ENCODE results near the gene RNF4. TPM values are rescaled to one million over a fixed set of nuclear protein-coding genes. Genes with fewer than 3 reads are reported as not detected.

Gene RNF4
- total and polyA plus RNA-seq, 10 of the 15 experiments (the other 5 are each of a cell fraction or from before 2014, with no cell fraction given): 34.9 to 145 (median 76.1) TPM

GRCh38 chr4:2442175-2442993 is 26.5 kb upstream of the RNF4 start:
- ATAC-seq: no peak; the same call in 2 of the 3 replicates
- no peak for DNase-seq (ENCODE audit: low read depth, low spot score)
- POLR2A ChIA-PET: interaction anchor here (0.5 to 0.6 kb wide), 4 partner anchors 52 to 389 kb away, joined by 3 to 5 read pairs (median 3); no protein-coding TSS in a partner anchor

DNA sequence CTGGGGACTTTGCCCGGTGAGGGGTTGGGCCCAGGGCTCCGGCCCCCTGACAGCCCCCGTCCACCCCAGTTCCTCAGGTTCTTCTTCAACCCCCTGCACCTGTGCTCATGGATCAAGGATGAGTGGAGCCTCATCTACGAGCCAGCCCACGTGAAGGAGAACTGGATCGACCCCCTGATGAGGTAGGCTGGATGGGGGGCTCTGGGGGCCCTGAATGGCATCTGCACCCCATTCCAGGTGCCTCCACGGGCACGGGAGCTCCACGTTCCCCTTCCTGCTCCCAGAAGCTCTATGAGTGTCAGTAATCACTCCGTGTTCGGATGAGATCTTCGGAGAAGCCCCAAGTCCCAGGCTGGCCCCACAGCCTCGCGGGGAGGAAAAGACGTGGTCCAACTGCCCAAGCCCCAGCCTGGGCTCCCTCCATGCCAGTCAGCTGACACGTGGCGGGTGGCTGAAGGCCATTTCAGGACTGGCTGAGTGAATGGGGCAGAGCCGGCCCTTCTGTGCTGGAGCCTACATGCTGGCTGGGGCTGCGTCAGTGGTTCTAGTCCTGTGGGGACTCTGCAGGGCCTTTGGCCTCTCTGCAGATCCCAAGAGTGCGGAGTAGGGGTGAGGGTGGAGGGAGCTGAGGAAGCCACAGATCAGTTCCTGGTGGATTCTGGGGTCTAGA is 25.7 kb upstream of the RNF4 start:
- no peak overlapping the region for H3K4me3 ChIP-seq
- H3K9ac ChIP-seq (ENCODE audit: control insufficient read depth, insufficient read depth, low read length): no peak overlapping the region
- no peaks in the 10 kb centered on the region; a peak in 1 of 4 replicates for H3K27me3 ChIP-seq (replicated peaks in 1 of 2; ENCODE audit: control insufficient read depth in 2 of 2, insufficient read depth in 2 of 2, low read length in 1 of 2)
- ChIA-PET CTCF (interaction anchor here (1.1 to 4.1 kb wide), 7 partner anchors 19 to 225 kb away, joined by 3 to 23 read pairs (median 10); no protein-coding TSS in a partner anchor), SMC1A (ENCODE audit: uncharacterized antibody, unreplicated experiment) (interaction anchor here (0.9 to 1.7 kb wide), 2 partner anchors 27 to 211 kb away, joined by 3 to 5 read pairs; no protein-coding TSS in a partner anchor), RAD21 (ENCODE audit: unreplicated experiment) (interaction anchor here (0.6 to 3.0 kb wide), 5 partner anchors 25 to 223 kb away, joined by 4 to 20 read pairs (median 4); no protein-coding TSS in a partner anchor), POLR2A (interaction anchor here (0.5 to 0.6 kb wide), 4 partner anchors 51 to 390 kb away, joined by 3 read pairs; no protein-coding TSS in a partner anchor)
- no peaks in the 10 kb centered on the region for H3K36me3 ChIP-seq (ENCODE audit: control insufficient read depth in 2 of 2, insufficient read depth in 2 of 2, low read length in 1 of 2)
- WGBS (ENCODE audit: insufficient coverage, insufficient replicate concordance, low lambda C conversion rate, missing lambda C conversion rate): 61% methylated on average over 20 of the region's 20 CpGs
- no peak for DNase-seq (ENCODE audit: low read depth, low spot score)
- no peaks in the 10 kb centered on the region for H3K9me3 ChIP-seq (replicated peaks; ENCODE audit: control insufficient read depth, insufficient read depth, low read length)
- H2AFZ ChIP-seq (ENCODE audit: control insufficient read depth, low read depth, low read length): no peak overlapping the region
- H3K4me2 ChIP-seq (ENCODE audit: control insufficient read depth, insufficient read depth): no peak overlapping the region
- intact Hi-C loops (cut with micrococcal nuclease; ENCODE audit: unreplicated experiment) (loop anchor here (5.0 kb wide), 1 partner anchor 201 kb away; the partner anchor contains the start of genes HAUS3 and POLN), in situ Hi-C loops (cut with MboI) (loop anchor here (5.0 kb wide), 1 partner anchor 226 kb away; no protein-coding TSS in a partner anchor)
- no peak for FAIRE-seq
- no peaks in the 10 kb centered on the region for H3K79me2 ChIP-seq (ENCODE audit: control insufficient read depth, insufficient read depth, low read length)
- no TSS peak for BruUV-seq (replicated peaks)
- H3K27ac ChIP-seq (ENCODE audit: control insufficient read depth, insufficient read depth): no peak overlapping the region
- ATAC-seq: no peak
- H4K20me1 ChIP-seq (ENCODE audit: control insufficient read depth, insufficient read depth): no peaks in the 10 kb centered on the region
- H3K4me1 ChIP-seq (ENCODE audit: control insufficient read depth, insufficient read depth, low read length): peaks cover 3% of the 10 kb centered on the region; the same call in 1 of the 2 replicates
- TF ChIP-seq CHD1 (IDR thresholded peaks at IDR 0.05; ENCODE audit: low read depth, low read length) (no peak), CBX3 (IDR thresholded peaks at IDR 0.05; ENCODE audit: borderline replicate concordance, low read depth) (no peak), MEF2B (IDR thresholded peaks at IDR 0.05; ENCODE audit: partially characterized antibody, poor library complexity, severe bottlenecking) (no peak), SMAD5 (IDR thresholded peaks at IDR 0.05; ENCODE audit: low read depth) (no peak), RB1 (IDR thresholded peaks at IDR 0.05; ENCODE audit: borderline replicate concordance) (no peak), SMARCA5 (IDR thresholded peaks at IDR 0.05) (no peak), KDM1A (IDR thresholded peaks at IDR 0.05; ENCODE audit: borderline replicate concordance) (no peak)
- TF ChIP-seq, protein P1, sequence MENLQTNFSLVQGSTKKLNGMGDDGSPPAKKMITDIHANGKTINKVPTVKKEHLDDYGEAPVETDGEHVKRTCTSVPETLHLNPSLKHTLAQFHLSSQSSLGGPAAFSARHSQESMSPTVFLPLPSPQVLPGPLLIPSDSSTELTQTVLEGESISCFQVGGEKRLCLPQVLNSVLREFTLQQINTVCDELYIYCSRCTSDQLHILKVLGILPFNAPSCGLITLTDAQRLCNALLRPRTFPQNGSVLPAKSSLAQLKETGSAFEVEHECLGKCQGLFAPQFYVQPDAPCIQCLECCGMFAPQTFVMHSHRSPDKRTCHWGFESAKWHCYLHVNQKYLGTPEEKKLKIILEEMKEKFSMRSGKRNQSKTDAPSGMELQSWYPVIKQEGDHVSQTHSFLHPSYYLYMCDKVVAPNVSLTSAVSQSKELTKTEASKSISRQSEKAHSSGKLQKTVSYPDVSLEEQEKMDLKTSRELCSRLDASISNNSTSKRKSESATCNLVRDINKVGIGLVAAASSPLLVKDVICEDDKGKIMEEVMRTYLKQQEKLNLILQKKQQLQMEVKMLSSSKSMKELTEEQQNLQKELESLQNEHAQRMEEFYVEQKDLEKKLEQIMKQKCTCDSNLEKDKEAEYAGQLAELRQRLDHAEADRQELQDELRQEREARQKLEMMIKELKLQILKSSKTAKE (IDR thresholded peaks at IDR 0.05; ENCODE audit: low read depth, poor library complexity, severe bottlenecking): no peak

More at GRCh38 chr4:2442175-2442993, 26.5 kb upstream of the RNF4 start:
- Histone ChIP-seq H3K4me2 (ENCODE audit: control insufficient read depth, insufficient read depth) (no peak overlapping the region), H3K9ac (ENCODE audit: control insufficient read depth, insufficient read depth, low read length) (no peak overlapping the region), H4K20me1 (ENCODE audit: control insufficient read depth, insufficient read depth) (no peaks in the 10 kb centered on the region), H3K4me3 (no peak overlapping the region), H2AFZ (ENCODE audit: control insufficient read depth, low read depth, low read length) (no peak overlapping the region), H3K4me1 (ENCODE audit: control insufficient read depth, insufficient read depth, low read length) (peaks cover 3% of the 10 kb centered on the region; the same call in 1 of the 2 replicates), H3K27ac (ENCODE audit: control insufficient read depth, insufficient read depth) (no peak overlapping the region), H3K36me3 (ENCODE audit: control insufficient read depth in 2 of 2, insufficient read depth in 2 of 2, low read length in 1 of 2) (no peaks in the 10 kb centered on the region), H3K79me2 (ENCODE audit: control insufficient read depth, insufficient read depth, low read length) (no peaks in the 10 kb centered on the region), H3K27me3 (replicated peaks in 1 of 2; ENCODE audit: control insufficient read depth in 2 of 2, insufficient read depth in 2 of 2, low read length in 1 of 2) (no peaks in the 10 kb centered on the region; a peak in 1 of 4 replicates), H3K9me3 (replicated peaks; ENCODE audit: control insufficient read depth, insufficient read depth, low read length) (no peaks in the 10 kb centered on the region)
- no TSS peak for BruUV-seq (replicated peaks)
- ChIA-PET SMC1A (ENCODE audit: uncharacterized antibody, unreplicated experiment) (interaction anchor here (0.9 to 2.1 kb wide), 8 partner anchors 26 to 223 kb away, joined by 3 to 7 read pairs (median 4); no protein-coding TSS in a partner anchor), CTCF (interaction anchor here (0.7 to 4.1 kb wide), 22 partner anchors 8 to 226 kb away, joined by 3 to 23 read pairs (median 4); partner anchors contain the start of genes CFAP99, RNF4 and ZFYVE28), RAD21 (ENCODE audit: unreplicated experiment) (interaction anchor here (0.6 to 3.0 kb wide), 8 partner anchors 26 to 222 kb away, joined by 3 to 20 read pairs (median 4); no protein-coding TSS in a partner anchor)
- intact Hi-C loops (cut with micrococcal nuclease; ENCODE audit: unreplicated experiment) (loop anchor here (5.0 kb wide), 1 partner anchor 200 kb away; the partner anchor contains the start of genes HAUS3 and POLN), in situ Hi-C loops (cut with MboI) (loop anchor here (5.0 kb wide), 1 partner anchor 225 kb away; no protein-coding TSS in a partner anchor)
- FAIRE-seq: no peak
- WGBS (ENCODE audit: insufficient coverage, insufficient replicate concordance, low lambda C conversion rate, missing lambda C conversion rate): 56% methylated on average over 16 of the region's 20 CpGs
- TF ChIP-seq STAT1 (conservative IDR thresholded peaks at IDR 0.05) (no peak), SUPT20H (IDR thresholded peaks at IDR 0.05; ENCODE audit: borderline replicate concordance, control insufficient read depth, low read depth, low read length) (no peak)

All from GM12878 (cell line).